Omental fat pad (tissue), 4 donors: ENCODE data around the gene MYT1. TPM values are rescaled to one million over a fixed set of nuclear protein-coding genes. Genes with fewer than 3 reads are reported as not detected.
"Not testable (repeated sequence)": the region's sequence is repeated elsewhere in the genome, so short reads cannot be mapped to it uniquely, and the experiment has no call there.

Experiments used
- ATAC-seq: fragments of 150-250 bp; one replicate; pipeline ENCODE4 v1.9.1; 2016; ENCODE audit warnings: mild to moderate bottlenecking, moderate library complexity; ENCODE audit not compliant: low FRiP score
- DNase-seq: peaks from one replicate; pipeline ENCODE4 v3.0.0-alpha.2; 2019; ENCODE audit warnings: low spot score
- total RNA-seq, 4 donors: library from RNA; depleted of rRNA; stranded (reverse); fragments of >200 nt; gene quantifications; one replicate each; pipeline ENCODE4 v1.1.0, GENCODE V29; 2016
- TF ChIP-seq, protein P1 (sequence below), 3 donors: fragments of 450-650 bp; IDR thresholded peaks; one replicate each; pipeline ENCODE4 v1.5.1; 2016 to 2017; ENCODE audit warnings: antibody characterized with exemption in 3 of 3, mild to moderate bottlenecking in 3 of 3, moderate library complexity in 2 of 3

MYT1 gene
- total RNA-seq, 4 donors from 2014 or later = not detected

- TF ChIP-seq, protein P1, sequence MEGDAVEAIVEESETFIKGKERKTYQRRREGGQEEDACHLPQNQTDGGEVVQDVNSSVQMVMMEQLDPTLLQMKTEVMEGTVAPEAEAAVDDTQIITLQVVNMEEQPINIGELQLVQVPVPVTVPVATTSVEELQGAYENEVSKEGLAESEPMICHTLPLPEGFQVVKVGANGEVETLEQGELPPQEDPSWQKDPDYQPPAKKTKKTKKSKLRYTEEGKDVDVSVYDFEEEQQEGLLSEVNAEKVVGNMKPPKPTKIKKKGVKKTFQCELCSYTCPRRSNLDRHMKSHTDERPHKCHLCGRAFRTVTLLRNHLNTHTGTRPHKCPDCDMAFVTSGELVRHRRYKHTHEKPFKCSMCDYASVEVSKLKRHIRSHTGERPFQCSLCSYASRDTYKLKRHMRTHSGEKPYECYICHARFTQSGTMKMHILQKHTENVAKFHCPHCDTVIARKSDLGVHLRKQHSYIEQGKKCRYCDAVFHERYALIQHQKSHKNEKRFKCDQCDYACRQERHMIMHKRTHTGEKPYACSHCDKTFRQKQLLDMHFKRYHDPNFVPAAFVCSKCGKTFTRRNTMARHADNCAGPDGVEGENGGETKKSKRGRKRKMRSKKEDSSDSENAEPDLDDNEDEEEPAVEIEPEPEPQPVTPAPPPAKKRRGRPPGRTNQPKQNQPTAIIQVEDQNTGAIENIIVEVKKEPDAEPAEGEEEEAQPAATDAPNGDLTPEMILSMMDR (IDR thresholded peaks at IDR 0.05) = no peak
- no peak for ATAC-seq
- no peak for DNase-seq
Measured at GRCh38 chr20:64182146-64182865, 18.1 kb downstream of the MYT1 start.

GRCh38 chr20:64183313-64183712 lies 19.1 kb downstream of the MYT1 start:
- TF ChIP-seq, protein P1 (IDR thresholded peaks at IDR 0.05) = no peak
- no peak for ATAC-seq

GRCh38 chr20:64184795-64185194 lies 20.5 kb downstream of the MYT1 start:
- ATAC-seq = no peak
- DNase-seq = no peak
- TF ChIP-seq, protein P1 (IDR thresholded peaks at IDR 0.05) = no peak

More at GRCh38 chr20:64183313-64183712, 19.1 kb downstream of the MYT1 start:
- no peak for DNase-seq

DNA sequence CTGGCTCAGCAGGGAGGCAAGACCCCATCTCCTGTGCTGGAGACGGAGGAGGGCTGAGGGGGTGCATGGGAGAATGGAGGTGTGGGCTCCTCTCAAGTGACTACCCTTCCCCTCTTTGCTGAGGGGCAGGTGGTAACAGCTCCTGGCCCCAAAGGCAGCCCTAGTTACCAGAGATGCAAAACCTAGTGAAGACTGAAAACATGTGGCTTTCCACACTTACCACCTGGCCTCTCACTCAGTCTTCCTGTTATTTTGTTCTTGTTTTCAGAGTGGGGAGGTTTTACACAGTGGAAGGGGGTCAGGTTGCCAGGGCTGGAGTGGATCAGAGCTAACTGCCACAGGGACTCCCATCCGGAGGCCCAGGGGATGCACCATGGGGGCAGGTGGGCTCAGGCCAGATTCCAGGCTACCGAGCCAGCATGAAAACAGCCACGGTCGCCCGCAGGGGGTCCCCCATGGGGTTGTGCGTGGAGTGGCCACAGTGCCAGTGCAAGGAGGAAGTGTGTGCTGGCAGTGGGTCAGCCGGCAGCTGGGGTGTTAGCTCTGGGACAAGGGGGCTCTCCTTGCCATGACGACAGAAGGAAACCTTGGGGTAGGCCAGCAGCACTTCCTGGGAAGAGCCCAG lies 21.1 kb downstream of the MYT1 start:
- DNase-seq (no peak), ATAC-seq (no peak)
- TF ChIP-seq, protein P1 (IDR thresholded peaks at IDR 0.05) = no peak

GRCh38 chr20:64186071-64186598 lies 21.9 kb downstream of the MYT1 start:
- TF ChIP-seq, protein P1 (IDR thresholded peaks at IDR 0.05) = no peak
- ATAC-seq = no peak
- DNase-seq = no peak

DNA sequence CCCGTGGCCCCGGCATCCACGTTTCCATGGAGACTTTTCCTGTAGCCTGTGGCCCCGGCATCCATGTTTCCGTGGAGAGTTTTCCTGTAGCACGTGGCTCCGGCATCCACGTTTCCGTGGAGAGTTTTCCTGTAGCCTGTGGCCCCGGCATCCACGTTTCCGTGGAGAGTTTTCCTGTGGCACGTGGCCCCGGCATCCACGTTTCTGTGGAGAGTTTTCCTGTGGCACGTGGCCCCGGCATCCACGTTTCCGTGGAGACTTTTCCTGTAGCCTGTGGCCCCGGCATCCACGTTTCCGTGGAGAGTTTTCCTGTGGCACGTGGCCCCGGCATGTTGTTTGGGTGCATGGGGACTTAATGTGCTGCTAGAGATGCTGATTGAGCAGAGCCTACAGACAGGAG lies 23.0 kb downstream of the MYT1 start:
- DNase-seq, ATAC-seq: not testable (repeated sequence)

- TF ChIP-seq, protein P1 (IDR thresholded peaks at IDR 0.05) = no peak
- DNase-seq = no peak
- no peak for ATAC-seq
Measured at GRCh38 chr20:64188091-64188490, 23.8 kb downstream of the MYT1 start.
